Endothelial cell of coronary artery (primary cell): ENCODE data around the gene DUSP16. TPM values are rescaled to one million over a fixed set of nuclear protein-coding genes. Genes with fewer than 3 reads are reported as not detected.

Source experiments
- total RNA-seq: library from RNA; depleted of rRNA; stranded (reverse); fragments of >200 nt; gene quantifications from 2 replicates; pipeline ENCODE4 v1.2.3, GENCODE V29; 2014

Gene DUSP16
- total RNA-seq: 7.2 and 10.8 TPM in 2 replicates

GRCh38 chr12:12562585-12563261, at the start of gene DUSP16:
DUSP16 (minus strand) TSS chr12:12562863; CDS start chr12:12521098, 41,765 bp downstream.

DNA sequence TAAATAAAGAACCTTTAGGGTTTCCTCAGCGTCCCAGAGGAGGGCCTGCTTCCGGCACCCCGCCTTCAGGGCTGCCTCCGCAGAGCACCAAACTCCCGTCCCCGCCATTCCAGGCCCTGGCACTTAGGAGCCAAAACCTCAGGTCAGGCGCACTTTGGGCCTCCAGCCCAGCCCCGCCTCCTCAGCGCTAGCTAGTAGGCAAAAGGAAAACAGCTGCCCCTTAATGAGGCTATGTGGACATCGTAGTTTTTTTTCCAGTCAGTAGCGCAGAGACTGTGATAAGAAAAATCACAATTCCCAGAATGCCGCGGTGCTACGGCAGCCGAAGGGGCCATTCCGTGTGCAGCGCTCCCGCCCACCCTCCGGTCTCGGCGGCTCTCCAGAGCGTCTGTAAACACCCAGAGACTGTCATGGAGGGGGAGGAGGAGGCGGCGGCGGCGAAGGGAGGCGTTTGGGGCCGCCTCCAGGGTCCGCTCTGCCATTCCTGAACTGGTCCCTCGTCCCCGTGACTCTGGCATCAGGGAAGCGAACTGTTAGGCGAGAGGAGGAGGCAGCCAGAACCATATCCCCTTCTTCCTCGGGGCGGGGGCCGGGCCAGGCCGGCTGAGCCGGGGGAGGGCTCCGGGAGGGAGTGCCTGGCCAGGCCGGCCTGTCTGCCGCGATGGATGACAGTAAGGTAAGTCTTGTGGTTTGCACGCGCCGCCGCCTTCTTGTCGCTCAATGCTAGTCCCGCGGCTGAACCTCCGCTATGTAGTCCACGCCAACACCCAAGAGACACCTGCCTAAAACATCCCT, 49.0 kb upstream of the DUSP16 start, which contains the start of gene CREBL2:
Gene CREBL2 (plus strand): TSS at position 365 of the 795 bp plus-strand sequence. CDS start 297 bp downstream, at position 662.

Other genes starting within 250 kb of the DUSP16 start
- gene MANSC1, start 212.6 kb downstream of the DUSP16 start, total RNA-seq: 3.5 and 5.3 TPM in 2 replicates
- 4.9 and 6.0 TPM in 2 replicates for gene BORCS5, start 205.8 kb downstream of the DUSP16 start, total RNA-seq
- 28.6 and 37.3 TPM in 2 replicates for gene CREBL2, start 49.0 kb upstream of the DUSP16 start, total RNA-seq
- gene GPR19, start 133.3 kb upstream of the DUSP16 start, total RNA-seq: under 0.01 and 0.27 TPM in 2 replicates
- 33.8 and 36.3 TPM in 2 replicates for gene CDKN1B, start 154.5 kb upstream of the DUSP16 start, total RNA-seq
- gene APOLD1, start 222.8 kb upstream of the DUSP16 start, total RNA-seq: 3.0 and 6.4 TPM in 2 replicates